GM23338 (cell line): ENCODE results near the gene SLC37A4.

Source experiments
- CREB1 ChIP-seq: fragments of 250-450 bp; sonication (Bioruptor Pico); IDR thresholded peaks from 2 replicates; pipeline ENCODE4 v1.5.0; 2020; ENCODE audit warnings: low read depth, mild to moderate bottlenecking, moderate library complexity
- EZH2 ChIP-seq: fragments of 200-600 bp; sonication (generic); IDR thresholded peaks from one replicate; pipeline ENCODE4 v1.8.0; 2017; ENCODE audit warnings: antibody characterized with exemption, mild to moderate bottlenecking, low read depth; ENCODE audit not compliant: unreplicated experiment
- EZH2phosphoT487 ChIP-seq: fragments of 200-600 bp; sonication (generic); IDR thresholded peaks from one replicate; pipeline ENCODE4 v1.8.1; 2018; ENCODE audit warnings: antibody characterized with exemption; ENCODE audit not compliant: unreplicated experiment
- JUNB ChIP-seq: IDR thresholded peaks from one replicate; pipeline ENCODE4 v1.6.1; 2016; ENCODE audit warnings: antibody characterized with exemption; ENCODE audit not compliant: unreplicated experiment
- NANOG ChIP-seq: IDR thresholded peaks from 2 replicates; pipeline ENCODE4 v1.6.1; 2016; ENCODE audit warnings: antibody characterized with exemption, borderline replicate concordance
- POLR2AphosphoS5 ChIP-seq: IDR thresholded peaks from 2 replicates; pipeline ENCODE4 v1.6.1; 2016; ENCODE audit warnings: antibody characterized with exemption, low read depth
- ZNF114 ChIP-seq: fragments of 250-450 bp; sonication (Bioruptor Pico); IDR thresholded peaks from 2 replicates; pipeline ENCODE4 v1.5.0; 2020; ENCODE audit warnings: mild to moderate bottlenecking, moderate library complexity
- TF ChIP-seq, protein P1 (sequence below), 2 experiments: fragments of 200-600 bp in 1 of 2; sonication (generic) in 1 of 2; conservative IDR thresholded peaks; 2 replicates each; pipeline versions ENCODE4 v1.5.1 to v1.6.1; 2016 to 2017; ENCODE audit warnings: antibody characterized with exemption in 2 of 2, low read depth in 2 of 2, mild to moderate bottlenecking in 2 of 2, moderate library complexity in 1 of 2
- TF ChIP-seq, protein P2 (sequence below): IDR thresholded peaks from one replicate; pipeline ENCODE4 v1.6.1; 2018; ENCODE audit warnings: antibody characterized with exemption; ENCODE audit not compliant: unreplicated experiment
- TF ChIP-seq, protein P3 (sequence below): fragments of 250-450 bp; sonication (Bioruptor Pico); IDR thresholded peaks from 2 replicates; pipeline ENCODE4 v1.5.0; 2020; ENCODE audit warnings: mild to moderate bottlenecking, moderate library complexity
- TF ChIP-seq, protein P4 (sequence below): IDR thresholded peaks from 2 replicates; pipeline ENCODE4 v1.6.1; 2016; ENCODE audit warnings: antibody characterized with exemption

DNA sequence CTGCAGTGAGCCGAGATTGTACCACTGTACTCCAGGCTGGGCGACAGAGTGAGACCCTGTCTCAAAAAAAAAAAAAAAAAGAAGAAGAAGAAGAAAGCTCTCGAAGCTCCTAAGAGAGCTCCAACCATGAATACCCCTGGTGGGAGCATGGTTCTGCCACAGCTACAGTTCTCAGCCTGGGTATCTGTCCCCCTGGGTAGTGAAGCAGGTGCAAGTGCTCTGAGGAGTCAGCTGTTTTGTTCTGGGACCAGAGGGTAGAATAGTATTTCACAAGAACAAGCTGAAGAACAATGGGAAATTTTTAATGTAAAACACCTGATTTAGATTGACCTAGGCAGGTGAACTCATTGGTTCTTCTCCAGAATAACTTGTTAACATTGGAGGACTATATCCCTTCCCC, 30.6 kb upstream of the SLC37A4 start:
- TF ChIP-seq, protein P1, sequence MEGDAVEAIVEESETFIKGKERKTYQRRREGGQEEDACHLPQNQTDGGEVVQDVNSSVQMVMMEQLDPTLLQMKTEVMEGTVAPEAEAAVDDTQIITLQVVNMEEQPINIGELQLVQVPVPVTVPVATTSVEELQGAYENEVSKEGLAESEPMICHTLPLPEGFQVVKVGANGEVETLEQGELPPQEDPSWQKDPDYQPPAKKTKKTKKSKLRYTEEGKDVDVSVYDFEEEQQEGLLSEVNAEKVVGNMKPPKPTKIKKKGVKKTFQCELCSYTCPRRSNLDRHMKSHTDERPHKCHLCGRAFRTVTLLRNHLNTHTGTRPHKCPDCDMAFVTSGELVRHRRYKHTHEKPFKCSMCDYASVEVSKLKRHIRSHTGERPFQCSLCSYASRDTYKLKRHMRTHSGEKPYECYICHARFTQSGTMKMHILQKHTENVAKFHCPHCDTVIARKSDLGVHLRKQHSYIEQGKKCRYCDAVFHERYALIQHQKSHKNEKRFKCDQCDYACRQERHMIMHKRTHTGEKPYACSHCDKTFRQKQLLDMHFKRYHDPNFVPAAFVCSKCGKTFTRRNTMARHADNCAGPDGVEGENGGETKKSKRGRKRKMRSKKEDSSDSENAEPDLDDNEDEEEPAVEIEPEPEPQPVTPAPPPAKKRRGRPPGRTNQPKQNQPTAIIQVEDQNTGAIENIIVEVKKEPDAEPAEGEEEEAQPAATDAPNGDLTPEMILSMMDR (conservative IDR thresholded peaks at IDR 0.05; ENCODE audit: low read depth in 2 of 2), result no peak
- TF ChIP-seq EZH2 (no peak), EZH2phosphoT487 (no peak), NANOG (no peak), POLR2AphosphoS5 (no peak), CREB1 (CRISPR knock-in tag) (no peak), ZNF114 (CRISPR knock-in tag) (no peak), JUNB (no peak)
- TF ChIP-seq, protein P2, sequence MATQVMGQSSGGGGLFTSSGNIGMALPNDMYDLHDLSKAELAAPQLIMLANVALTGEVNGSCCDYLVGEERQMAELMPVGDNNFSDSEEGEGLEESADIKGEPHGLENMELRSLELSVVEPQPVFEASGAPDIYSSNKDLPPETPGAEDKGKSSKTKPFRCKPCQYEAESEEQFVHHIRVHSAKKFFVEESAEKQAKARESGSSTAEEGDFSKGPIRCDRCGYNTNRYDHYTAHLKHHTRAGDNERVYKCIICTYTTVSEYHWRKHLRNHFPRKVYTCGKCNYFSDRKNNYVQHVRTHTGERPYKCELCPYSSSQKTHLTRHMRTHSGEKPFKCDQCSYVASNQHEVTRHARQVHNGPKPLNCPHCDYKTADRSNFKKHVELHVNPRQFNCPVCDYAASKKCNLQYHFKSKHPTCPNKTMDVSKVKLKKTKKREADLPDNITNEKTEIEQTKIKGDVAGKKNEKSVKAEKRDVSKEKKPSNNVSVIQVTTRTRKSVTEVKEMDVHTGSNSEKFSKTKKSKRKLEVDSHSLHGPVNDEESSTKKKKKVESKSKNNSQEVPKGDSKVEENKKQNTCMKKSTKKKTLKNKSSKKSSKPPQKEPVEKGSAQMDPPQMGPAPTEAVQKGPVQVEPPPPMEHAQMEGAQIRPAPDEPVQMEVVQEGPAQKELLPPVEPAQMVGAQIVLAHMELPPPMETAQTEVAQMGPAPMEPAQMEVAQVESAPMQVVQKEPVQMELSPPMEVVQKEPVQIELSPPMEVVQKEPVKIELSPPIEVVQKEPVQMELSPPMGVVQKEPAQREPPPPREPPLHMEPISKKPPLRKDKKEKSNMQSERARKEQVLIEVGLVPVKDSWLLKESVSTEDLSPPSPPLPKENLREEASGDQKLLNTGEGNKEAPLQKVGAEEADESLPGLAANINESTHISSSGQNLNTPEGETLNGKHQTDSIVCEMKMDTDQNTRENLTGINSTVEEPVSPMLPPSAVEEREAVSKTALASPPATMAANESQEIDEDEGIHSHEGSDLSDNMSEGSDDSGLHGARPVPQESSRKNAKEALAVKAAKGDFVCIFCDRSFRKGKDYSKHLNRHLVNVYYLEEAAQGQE, result no peak
- TF ChIP-seq, protein P3, sequence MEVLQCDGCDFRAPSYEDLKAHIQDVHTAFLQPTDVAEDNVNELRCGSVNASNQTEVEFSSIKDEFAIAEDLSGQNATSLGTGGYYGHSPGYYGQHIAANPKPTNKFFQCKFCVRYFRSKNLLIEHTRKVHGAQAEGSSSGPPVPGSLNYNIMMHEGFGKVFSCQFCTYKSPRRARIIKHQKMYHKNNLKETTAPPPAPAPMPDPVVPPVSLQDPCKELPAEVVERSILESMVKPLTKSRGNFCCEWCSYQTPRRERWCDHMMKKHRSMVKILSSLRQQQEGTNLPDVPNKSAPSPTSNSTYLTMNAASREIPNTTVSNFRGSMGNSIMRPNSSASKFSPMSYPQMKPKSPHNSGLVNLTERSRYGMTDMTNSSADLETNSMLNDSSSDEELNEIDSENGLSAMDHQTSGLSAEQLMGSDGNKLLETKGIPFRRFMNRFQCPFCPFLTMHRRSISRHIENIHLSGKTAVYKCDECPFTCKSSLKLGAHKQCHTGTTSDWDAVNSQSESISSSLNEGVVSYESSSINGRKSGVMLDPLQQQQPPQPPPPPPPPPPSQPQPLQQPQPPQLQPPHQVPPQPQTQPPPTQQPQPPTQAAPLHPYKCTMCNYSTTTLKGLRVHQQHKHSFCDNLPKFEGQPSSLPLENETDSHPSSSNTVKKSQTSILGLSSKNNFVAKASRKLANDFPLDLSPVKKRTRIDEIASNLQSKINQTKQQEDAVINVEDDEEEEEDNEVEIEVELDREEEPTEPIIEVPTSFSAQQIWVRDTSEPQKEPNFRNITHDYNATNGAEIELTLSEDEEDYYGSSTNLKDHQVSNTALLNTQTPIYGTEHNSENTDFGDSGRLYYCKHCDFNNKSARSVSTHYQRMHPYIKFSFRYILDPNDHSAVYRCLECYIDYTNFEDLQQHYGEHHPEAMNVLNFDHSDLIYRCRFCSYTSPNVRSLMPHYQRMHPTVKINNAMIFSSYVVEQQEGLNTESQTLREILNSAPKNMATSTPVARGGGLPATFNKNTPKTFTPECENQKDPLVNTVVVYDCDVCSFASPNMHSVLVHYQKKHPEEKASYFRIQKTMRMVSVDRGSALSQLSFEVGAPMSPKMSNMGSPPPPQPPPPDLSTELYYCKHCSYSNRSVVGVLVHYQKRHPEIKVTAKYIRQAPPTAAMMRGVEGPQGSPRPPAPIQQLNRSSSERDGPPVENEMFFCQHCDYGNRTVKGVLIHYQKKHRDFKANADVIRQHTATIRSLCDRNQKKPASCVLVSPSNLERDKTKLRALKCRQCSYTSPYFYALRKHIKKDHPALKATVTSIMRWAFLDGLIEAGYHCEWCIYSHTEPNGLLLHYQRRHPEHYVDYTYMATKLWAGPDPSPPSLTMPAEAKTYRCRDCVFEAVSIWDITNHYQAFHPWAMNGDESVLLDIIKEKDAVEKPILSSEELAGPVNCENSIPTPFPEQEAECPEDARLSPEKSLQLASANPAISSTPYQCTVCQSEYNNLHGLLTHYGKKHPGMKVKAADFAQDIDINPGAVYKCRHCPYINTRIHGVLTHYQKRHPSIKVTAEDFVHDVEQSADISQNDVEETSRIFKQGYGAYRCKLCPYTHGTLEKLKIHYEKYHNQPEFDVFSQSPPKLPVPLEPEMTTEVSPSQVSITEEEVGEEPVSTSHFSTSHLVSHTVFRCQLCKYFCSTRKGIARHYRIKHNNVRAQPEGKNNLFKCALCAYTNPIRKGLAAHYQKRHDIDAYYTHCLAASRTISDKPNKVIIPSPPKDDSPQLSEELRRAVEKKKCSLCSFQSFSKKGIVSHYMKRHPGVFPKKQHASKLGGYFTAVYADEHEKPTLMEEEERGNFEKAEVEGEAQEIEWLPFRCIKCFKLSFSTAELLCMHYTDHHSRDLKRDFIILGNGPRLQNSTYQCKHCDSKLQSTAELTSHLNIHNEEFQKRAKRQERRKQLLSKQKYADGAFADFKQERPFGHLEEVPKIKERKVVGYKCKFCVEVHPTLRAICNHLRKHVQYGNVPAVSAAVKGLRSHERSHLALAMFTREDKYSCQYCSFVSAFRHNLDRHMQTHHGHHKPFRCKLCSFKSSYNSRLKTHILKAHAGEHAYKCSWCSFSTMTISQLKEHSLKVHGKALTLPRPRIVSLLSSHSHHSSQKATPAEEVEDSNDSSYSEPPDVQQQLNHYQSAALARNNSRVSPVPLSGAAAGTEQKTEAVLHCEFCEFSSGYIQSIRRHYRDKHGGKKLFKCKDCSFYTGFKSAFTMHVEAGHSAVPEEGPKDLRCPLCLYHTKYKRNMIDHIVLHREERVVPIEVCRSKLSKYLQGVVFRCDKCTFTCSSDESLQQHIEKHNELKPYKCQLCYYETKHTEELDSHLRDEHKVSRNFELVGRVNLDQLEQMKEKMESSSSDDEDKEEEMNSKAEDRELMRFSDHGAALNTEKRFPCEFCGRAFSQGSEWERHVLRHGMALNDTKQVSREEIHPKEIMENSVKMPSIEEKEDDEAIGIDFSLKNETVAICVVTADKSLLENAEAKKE (CRISPR knock-in tag), result no peak
- TF ChIP-seq, protein P4, sequence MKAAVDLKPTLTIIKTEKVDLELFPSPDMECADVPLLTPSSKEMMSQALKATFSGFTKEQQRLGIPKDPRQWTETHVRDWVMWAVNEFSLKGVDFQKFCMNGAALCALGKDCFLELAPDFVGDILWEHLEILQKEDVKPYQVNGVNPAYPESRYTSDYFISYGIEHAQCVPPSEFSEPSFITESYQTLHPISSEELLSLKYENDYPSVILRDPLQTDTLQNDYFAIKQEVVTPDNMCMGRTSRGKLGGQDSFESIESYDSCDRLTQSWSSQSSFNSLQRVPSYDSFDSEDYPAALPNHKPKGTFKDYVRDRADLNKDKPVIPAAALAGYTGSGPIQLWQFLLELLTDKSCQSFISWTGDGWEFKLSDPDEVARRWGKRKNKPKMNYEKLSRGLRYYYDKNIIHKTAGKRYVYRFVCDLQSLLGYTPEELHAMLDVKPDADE, result no peak
